HCEC 1CT (cell line): Measurements from ENCODE around the gene EIF4EBP3.
"Not testable (repeated sequence)": the region's sequence is repeated elsewhere in the genome, so short reads cannot be mapped to it uniquely, and the experiment has no call there.

ENCODE experiments used
- DNase-seq: peaks from one replicate; pipeline ENCODE4 v3.0.0-alpha.2; 2017

The EIF4EBP3 gene

DNA sequence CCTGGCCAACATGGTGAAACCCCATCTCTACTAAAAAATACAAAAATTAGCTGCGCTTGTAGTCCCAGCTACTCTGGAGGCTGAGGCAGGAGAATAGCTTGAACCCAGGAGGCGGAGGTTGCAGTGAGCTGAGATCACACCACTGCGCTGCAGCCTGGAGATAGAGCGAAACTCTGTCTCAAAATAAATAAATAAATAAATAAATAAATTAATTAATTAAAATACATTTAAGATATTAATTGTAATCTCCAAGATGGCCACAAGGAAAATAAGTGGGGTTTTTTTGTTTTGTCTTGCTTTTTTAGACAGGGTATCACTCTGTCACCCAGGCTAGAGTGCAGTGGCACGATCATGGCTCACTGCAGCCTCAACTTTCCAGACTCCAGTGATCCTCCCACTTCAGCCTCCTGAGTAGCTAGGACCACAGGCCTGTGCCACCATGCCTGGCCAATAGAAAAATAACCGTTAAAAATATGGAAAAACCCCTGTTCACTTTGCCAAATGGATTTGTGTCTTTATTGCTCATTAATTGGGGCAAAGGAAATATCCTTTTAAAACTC is 31.8 kb downstream of the EIF4EBP3 start:
- not testable (repeated sequence) for DNase-seq

DNA sequence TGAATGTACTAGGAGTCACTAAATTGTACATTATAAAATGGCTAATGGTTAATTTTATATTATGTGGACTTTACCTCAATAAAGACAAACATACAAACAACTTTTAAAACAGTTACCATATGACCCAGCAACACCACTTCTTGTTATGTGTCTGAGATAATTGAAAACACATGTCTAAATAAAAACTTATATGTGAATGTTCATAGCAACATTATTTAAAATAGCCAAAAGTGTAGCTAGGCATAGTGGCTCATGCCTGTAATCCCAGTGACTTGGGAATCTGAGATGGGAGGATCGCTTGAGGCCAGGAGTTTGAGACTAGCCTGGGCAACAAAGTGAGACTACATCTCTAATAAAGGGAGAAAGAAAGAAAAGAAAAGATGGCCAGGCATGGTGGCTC is 40.0 kb downstream of the EIF4EBP3 start:
- DNase-seq = no peak

DNA sequence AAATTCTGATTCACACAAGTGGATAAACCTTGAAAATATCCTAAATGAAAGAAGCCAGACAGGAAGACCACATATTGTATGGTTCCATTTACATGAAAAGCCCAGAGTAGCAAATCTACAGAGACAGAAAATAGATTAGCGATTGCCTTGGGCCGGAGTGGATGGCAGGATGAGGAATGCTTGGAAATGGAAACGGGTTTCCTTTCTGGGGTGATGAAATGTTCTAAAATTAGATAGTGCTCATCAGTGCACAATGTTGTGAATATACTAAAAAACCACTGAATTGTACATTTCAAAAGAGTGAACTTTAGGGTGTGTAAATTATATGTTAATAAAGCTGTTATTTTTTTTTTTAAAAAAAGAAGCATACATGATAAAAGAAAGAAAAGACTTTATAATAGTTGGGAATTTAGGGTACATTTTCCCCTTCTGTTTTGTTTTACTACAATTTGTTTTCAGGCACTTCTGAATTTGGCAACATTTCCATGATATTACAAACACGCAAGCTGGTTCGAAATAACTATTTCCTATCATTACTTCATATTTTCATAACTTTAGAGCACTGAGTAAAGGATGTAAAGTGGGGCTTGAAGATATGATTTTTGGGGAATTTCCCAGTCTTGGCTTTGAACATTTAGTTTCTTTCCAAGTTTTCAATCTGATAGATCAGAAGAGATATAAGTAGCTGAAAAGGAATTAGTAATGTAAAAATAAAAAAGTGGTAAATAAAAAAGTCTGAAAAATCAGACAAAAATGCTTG is 41.0 kb downstream of the EIF4EBP3 start:
- DNase-seq = peak; percentile 66

DNA sequence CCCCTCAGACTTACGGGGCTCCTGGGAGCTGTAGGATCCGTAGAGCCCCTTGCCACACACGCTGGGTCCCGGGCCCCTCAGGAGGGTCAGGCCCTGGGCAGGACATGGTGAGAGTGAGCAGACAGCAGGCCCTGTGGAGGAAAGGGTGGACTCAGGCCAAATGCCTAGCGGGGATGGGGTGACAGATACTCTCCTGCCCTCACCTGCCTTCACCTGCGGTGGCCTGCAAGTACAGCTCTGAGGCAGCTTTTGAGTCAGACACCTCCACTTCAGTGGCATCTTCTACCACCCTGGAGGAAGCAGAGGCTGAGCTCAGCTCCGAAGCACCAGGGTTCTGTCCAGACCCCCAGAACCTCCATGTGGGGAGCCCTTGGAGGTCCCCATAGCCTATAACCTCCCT is 43.4 kb downstream of the EIF4EBP3 start:
- no peak for DNase-seq

DNA sequence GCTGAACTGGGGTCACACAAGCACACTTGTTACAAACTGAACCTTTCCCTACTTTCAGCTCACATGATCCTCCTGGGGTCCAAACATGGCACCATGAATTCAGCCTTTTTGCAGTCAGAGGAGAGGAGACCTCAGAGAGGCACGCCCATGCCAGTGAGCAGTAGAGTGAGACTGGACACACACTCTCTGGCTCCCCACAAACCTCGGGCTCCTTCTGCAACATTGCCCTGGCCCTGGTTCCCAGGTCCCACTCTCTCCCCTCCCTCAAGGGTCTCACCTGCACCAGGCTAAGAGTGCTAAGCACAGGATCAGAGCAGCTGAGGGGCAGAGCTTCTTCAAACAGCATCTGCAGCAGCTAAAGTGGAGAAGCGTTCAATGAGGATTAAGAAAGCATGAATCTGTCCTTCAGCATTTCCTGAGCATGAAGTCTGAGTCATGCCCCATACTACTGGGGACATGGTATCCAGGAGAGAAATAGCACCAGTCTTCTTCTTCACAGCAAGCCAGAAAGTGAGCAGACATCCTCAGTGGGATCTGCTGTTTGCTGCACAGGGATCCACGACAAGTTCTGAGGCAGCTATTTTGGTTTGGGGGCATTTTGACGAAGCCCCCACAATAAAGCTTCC is 44.4 kb downstream of the EIF4EBP3 start:
- DNase-seq = peak; percentile 76

DNA sequence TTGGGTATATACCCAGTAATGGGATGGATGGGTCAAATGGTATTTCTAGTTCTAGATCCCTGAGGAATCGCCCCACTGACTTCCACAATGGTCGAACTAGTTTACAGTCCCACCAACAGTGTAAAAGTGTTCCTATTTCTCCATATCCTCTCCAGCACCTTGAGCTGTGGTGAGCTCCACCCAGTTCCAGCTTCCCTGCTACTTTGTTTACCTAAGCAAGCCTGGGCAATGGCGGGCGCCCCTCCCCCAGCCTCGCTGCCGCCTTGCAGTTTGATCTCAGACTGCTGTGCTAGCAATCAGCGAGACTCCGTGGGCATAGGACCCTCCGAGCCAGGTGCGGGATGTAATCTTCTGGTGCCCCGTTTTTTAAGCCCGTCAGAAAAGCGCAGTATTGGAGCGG is 45.6 kb downstream of the EIF4EBP3 start:
- not testable (repeated sequence) for DNase-seq

DNA sequence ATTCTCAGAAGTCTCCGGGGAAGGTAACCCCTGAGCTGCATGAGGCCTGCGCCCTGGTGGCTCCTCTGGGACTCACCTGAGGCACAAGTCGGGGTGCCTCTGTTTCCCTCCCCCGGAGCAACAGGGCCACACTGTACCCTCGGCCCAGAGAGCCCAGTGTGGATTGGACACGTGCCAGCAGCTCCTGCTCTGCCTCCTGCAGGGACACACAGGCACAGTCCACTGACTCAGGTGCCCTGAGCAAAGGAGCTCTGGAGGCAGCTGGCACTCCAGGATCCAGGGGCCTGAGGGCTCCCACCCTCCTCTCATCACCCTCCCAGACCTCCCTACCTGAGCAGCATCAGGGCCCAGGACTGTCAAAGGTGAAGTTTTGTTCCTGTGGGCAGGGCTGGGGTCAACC is 46.7 kb downstream of the EIF4EBP3 start:
- no peak for DNase-seq

DNA sequence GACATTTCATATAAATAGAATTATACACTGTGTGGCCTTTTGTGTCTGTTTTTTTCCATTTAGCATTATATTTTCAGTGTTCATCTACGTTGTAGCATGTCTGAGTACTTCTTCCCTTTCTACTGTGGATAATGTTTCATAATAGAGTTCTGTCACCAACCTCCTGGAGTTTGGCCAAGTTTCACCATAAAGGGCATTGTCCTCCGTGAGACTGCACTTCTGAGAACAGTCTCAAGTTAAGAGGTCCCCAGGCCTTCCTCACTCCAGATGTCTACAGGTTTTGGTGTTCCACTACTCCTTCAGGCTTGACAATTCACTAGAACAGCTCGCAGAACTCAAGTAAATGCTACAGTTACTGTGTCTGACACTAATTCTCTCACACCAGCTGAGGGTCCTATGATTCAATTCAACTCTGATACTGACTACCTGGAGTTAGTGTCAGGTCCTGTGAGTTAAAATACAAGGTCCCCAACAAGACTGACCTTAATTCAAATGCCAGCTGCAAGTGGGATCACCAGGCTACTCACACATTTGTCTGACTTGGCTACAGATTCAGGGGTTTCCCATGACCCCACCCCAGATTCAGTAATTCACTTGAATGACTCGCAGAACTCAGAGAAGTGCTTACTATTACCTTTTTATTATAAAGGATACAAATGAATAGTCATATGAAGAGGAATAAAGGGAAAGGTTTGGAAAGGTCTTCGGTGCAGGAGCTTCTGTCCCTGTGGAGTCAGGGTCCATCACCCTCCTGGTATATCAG is 48.3 kb downstream of the EIF4EBP3 start:
- no peak for DNase-seq

DNA sequence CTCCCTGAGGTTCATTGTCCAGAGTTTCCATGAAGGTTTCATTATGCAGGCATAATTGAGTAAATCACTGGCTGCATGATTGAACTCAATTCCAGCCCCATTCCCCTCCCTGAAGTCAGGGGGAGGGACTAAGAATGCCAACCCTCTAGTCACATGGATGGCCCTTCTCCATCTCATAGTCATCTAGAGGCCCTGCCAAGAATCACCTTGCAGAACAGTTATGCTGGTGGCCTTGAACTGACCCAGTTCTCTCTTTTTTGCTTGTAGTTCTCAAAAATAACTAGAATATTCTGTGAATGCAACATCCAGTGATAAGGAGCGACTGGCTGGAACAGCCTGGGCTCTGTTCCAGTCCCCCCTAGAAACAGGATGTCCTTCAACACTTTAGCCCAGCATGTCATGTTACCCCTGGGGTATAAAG is 48.9 kb downstream of the EIF4EBP3 start:
- no peak for DNase-seq

DNA sequence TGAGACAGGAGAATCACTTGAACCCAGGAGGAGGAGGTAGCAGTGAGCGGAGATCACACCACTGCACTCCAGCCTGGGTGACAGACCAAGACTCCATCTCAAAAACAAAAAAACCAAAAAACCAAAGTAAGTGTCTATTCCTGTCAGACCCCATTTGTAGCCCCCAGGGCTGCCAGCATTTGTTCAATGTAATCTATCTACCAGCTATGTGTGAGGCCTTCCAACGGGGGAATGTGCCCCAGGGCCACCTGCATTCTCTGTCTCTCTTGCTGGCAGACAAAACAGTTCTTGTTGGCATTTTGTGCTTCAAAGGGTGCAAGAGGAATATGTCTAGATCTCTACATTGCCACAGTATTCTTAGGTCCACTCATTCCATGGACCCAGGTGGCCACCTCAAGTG is 51.4 kb downstream of the EIF4EBP3 start:
- DNase-seq = no peak
